Measurements from ENCODE around the gene RAPGEFL1.
A peak's percentile ranks its signal among the peaks of the same experiment; 100 is the strongest.
"Not testable (repeated sequence)": the region's sequence is repeated elsewhere in the genome, so short reads cannot be mapped to it uniquely, and the experiment has no call there.

Gene RAPGEFL1

DNA sequence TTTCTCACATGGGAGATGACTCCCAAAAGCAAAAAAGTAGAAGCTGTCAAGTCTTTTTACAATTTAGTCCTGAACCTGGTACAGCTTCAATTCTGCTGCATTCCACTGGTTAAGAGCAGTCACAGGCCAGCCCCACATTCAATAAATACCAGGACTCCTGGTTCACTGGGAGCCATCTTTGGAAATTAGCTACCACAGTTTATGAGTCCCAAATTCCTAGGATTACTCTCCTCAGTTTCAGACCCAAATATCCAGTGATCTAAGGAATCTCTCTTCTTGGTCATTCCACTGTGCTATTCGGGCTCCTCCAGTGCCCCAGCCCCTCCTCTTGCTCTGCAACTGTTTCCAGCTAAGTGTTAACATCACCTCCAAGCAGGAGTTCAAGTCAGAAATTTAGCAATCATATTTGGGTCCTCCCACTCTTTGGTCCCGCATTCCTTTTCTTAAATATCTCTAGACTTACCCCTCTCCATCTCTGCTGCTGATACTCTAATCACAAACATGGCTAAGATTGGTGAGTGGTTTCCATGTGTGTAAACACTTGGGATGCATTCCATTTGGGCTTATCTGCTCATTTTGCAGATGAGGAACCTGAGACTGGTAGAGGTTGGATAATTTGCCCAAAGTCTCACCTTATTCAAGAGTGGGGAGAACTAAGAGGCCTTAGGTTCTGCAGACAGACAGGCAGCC lies 32.3 kb downstream of the RAPGEFL1 start:
- no peak for DNase-seq (ENCODE audit: low spot score)

DNA sequence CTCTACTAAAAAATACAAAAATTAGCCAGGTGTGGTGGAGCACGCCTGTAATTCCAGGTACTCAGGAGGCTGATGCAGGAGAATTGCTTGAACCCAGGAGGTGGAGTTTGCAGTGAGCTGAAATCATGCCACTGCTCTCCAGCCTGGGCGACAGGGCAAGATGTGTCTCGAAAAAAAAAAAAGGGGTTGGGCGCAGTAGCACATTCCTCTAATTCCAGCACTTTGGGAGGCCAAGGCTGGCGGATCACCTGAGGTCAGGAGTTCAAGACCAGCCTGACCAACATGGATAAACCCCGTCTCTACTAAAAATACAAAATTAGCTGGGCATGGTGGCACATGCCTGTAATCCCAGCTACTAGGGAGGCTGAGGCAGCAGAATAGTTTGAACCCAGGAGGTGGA lies 36.6 kb downstream of the RAPGEFL1 start:
- DNase-seq (ENCODE audit: low spot score), result not testable (repeated sequence)

DNA sequence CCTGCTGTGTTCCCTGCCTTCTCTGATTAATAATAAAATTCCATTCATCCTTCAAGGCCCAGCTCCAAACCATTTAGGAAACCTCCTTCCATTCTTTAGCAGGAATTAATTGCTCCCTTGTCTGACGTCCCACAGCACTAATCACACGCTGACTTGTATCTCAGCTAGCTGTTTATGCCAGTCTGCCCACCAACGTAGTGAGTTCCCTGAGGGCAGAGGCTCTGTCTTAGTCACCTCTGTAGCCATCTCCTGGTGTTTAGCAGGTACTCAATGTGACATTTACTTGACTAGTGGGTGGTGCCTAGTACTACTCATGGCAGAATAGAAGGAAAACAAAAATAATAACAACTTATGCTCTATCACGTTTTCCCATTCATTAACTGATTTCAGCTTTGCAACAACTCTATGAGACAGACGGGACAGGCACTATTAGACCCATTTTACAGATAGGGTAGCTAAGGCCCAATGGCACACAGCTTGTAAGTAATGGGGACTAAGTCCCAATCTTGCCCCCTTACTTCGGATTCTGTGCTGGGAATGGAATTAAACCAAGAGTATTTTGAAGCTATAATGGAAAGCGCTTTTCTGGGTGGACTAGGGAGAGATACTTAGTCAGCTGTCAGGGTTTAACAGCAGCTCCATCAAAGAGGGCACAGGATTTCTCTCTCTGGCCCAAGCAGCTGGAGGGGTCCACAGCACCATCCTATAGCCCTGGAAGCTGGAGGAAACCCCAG lies 40.9 kb downstream of the RAPGEFL1 start:
- no peak for DNase-seq (ENCODE audit: low spot score)

DNA sequence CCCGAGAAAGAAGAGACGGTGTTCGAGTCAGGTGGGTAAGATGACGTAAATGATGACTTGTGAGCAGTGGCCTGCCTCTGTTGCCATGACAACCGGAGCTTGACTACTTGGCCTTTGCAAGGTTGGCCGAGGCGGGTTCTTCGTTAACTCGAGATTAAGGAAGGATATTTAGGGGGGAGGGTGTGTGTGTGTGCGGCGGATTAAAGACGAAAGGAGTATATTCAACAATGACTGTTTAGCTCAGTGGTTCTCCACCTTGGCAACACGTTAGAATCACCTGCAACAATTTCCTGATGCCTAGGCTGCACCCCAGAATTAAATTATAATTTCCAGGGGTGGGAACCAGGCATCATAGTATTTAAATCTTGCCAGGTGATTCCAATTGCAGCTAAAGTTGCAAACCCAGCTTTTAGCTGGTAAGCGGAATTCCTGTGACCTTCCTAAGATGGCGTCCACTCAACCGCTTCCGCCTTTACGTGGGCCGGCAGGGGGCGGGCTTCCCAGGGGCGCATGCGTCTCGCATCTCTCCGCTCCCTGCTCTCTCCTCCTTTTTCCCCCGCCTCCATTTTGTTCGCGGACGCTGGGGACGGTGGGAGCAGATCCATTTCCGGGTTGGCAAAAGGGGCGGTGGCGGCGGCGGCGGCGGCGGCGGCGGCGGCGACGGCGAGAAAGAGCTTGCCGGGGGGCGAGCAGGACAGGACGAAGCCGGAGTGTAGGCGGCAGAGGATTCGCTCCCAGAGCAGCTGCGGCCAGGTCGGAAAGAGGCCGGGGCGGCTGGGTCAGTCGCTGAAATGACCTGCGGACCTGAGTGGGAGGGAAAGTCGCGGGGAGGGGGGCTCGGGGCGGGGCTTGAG lies 41.7 kb downstream of the RAPGEFL1 start, which contains the start of gene WIPF2:
Gene WIPF2, plus strand, starts transcription at position 565 of the 854 bp plus-strand sequence. CDS start 37,156 bp downstream, outside the sequence.
- peak; percentile 98 for DNase-seq (ENCODE audit: low spot score)

DNA sequence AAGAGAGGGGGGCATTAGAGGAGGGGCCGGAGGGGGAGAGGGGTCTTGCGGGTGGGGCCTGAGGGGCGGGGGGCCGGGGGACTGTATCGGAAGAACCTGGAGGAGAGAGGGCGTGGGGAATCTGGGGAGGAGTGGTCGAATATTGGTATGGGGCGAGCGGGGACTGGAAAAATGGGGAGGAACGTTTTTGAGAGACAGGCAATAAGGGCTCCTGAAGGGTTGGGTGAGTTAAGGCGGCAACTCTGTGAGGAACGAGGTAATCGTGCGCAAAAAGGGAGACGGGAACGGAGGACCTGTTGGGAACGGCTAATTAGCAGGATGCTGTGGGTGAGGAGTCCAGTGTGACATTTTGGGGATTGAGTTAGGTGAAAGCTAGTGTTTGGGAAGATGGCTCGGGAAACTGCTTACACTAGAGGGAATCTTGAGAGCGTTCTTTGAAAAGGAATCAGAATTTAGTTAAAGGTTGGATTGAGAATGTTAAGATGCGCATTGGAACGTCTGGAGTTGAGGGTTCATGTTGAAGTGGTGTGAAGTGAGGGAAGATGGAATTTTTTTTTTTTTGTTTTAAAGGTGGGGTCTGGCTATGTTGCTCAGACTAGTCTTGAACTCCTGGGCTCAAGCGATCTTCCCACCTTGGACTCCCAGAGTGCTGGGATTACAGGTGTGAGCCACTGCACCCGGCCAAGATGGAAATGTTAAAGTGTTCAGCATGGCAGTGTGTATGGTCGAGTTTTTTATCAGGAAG lies 42.5 kb downstream of the RAPGEFL1 start:
- DNase-seq (ENCODE audit: low spot score), result peak; percentile 27

DNA sequence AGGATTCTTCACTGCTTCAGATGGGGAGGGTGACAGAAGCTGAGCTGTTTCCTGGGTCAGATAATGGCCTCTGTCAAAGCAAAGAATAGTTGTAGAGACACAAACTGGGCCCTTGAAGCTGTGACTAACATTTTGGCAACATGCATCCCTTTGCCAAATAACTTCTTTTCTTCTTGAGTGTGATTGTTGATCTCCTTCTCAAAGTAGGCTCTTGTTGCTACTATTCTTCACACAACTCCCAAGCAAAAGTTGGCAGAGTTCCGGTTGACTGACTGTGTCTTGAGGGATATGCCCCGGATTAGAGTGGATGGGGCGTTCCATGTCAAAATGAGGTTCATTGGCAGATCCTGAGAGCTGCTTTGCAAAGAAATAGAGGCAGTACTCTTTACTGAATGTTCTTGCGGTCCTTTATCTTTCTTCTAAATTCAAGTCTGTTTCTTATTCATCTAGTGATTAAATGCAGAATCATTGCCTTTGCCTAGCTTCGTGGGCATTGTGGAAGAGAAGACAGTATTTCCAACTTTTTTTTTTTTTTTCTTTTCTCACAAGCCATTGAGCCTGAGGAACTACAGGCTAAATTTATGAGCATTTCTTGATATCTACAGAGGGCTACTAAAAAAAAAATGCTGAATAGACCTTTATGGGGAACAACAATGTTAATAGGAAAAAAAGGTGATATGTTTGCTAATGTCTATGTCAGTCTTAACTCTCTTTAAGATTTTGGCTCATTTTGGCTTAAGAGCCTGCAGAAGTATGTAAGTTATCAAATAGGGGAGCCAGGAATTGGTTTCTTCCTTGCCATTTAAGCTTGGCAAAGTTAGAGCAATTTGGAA lies 47.7 kb downstream of the RAPGEFL1 start:
- DNase-seq (ENCODE audit: low spot score), result peak; percentile 66

DNA sequence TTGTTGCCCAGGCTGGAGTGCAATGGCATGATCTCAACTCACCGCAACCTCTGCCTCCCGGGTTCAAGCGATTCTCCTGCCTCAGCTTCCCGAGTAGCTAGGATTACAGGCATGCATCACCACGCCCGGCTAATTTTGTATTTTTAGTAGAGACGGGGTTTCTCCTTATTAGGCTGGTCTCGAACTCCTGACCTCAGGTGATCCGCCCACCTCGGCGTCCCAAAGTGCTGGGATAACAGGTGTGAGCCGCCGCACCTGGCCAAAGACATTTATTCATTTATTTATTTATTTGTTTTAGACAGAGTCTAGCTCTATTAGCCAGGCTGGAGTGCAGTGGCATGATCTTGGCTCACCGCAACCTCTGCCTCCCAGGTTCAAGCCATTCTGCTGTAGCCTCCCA lies 51.9 kb downstream of the RAPGEFL1 start:
- not testable (repeated sequence) for DNase-seq (ENCODE audit: low spot score)

DNA sequence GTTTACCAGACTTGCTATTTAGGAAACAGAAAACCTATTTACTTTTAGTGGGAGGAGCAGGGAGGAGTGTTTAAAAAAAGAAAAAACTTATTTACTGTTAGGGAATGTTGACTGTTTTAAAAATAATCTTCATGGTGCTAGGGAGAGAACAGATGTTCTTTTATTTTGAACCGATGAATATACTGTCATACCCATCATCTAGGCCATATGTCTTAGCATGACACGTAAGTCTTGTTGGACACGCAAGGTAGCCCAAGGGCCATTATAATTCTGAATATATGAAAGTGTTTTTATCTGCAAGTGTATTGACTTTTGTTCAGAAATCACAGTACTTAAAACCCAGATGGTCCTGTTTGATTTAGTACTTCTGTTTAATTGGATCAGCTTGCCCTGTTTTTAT lies 53.4 kb downstream of the RAPGEFL1 start:
- DNase-seq (ENCODE audit: low spot score), result no peak

DNA sequence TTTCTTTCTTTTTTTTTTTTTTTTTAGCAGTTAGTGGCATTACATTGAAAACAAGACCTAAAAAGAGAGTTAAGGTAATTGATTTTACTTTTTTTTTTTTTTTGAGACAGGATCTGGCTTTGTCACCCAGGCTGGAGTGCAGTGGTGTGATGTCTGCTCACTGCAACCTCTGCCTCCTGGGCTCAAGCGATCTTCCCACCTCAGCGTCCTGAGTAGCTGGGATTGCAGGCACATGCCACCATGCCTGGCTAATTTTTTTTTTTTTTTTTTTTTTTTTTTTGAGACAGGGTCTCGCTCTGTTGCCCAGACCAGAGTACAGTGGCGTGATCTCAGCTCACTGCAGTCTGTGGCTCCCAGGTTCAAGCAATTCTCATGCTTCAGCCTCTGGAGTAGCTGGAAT lies 54.7 kb downstream of the RAPGEFL1 start:
- DNase-seq (ENCODE audit: low spot score), result not testable (repeated sequence)

DNA sequence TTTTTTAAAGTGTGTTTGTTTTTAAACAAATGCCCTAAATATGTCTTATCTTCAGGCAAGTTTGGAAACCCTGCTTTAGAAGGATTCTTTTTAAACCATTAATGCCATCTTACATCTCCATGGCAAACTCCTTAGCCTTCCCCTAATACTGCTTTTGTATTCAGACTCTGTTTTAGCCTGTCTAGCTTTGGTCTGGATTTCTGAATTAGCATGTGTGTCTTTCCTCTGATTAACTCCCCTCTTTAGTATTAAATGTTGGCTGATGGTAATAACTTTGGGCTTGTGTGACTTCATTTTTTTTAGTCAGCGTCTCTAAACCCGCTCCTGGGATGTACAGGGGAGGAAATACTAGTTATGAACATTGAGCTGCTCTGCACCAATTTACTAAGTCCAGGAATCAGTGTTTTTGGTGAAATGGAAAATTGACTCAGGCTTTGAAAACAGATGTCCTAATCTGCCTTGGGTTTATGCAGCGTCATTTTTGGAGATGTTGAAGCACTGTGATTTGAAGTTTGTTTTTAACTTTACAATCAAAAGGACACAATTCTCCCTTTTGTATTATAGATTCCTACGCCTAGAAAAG lies 64.1 kb downstream of the RAPGEFL1 start:
- no peak for DNase-seq (ENCODE audit: low spot score)

DNA sequence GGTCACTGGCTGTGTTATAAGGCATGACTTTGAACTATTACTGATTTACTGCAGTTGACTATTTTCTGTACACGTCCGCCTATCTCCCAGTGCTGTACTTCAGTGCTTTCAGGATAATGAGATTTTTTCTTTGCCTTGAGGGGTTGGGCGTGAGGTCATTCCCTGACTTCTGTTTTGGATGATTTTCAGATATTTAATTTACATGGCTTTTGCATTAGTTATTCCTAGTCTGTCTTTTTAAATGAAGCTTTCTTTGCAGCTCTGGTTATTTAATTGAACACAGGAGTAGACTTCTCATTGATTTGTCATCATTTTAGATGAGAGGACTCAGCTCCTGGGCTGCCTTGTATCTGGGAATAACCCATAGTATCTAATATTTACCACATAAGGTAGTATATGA lies 65.5 kb downstream of the RAPGEFL1 start:
- no peak for DNase-seq (ENCODE audit: low spot score)

DNA sequence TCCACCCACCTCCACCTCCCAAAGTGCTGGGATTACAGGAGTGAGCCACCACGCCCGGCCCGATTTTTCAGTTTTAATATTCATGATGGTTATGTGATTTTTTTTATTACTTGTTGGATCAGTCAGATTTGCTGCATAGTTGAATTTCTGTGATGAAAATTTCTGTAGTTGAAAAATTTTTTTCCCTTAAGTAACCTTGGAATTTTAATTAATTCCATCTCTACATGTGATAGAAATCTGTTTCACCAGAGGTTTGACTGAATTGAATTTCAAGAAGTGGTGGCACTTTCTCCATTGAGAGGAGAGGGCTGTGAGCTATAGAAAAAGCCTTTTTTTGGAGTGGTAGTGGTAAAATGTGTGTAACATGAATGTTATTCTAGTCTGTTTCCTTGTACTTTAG lies 66.5 kb downstream of the RAPGEFL1 start:
- no peak for DNase-seq (ENCODE audit: low spot score)

DNA sequence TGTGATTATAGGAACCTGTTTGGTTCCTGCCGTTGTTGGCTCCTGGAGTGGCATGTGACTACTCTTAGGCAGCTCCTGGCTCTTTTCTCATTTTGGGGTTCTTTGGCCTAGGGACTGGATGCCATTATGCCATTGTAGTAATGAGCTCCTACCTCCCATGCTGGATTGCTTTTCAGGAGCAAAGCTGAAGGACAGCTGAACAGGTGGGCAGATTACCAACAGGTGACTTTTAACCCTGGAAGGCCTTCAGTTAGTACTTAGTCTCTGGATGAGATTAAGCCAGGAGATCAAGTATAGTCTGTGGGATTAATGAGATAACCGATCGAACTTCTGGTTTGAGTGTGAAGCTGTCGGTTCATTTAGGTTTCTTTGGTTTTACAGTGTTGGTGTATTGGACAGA lies 67.0 kb downstream of the RAPGEFL1 start:
- no peak for DNase-seq (ENCODE audit: low spot score)
